Neural cell (in vitro differentiated cells): ENCODE results near the gene MLEC. TPM values are rescaled to one million over a fixed set of nuclear protein-coding genes. Genes with fewer than 3 reads are reported as not detected.

Source experiments
- H2AFZ ChIP-seq: fragments of 200-600, 300-800 bp; sonication (generic), shearing (Covaris generic); 2 replicates; pipeline ENCODE4 v1.6.0; 2014; ENCODE audit warnings: low read depth, mild to moderate bottlenecking, antibody characterized with exemption, low read length, moderate library complexity
- H3F3A ChIP-seq: fragments of 200-600 bp; shearing (Covaris generic); 2 replicates; pipeline ENCODE4 v1.6.1; 2016; ENCODE audit warnings: mild to moderate bottlenecking, moderate library complexity, mixed read lengths, antibody characterized with exemption, low read length; ENCODE audit not compliant: insufficient read depth, poor library complexity, severe bottlenecking
- H3K27ac ChIP-seq: fragments of 200-600, 300-800 bp; sonication (generic), shearing (Covaris generic); 2 replicates; pipeline ENCODE4 v1.5.1; 2014; ENCODE audit warnings: mild to moderate bottlenecking, low read length, moderate library complexity
- H3K27me3 ChIP-seq: fragments of 300-800, 200-600 bp; sonication (generic), shearing (Covaris generic); 2 replicates; pipeline ENCODE4 v1.6.0; 2014; ENCODE audit warnings: mild to moderate bottlenecking, low read depth, low read length, moderate library complexity; ENCODE audit not compliant: insufficient read depth
- H3K36me3 ChIP-seq: fragments of 300-800, 200-600 bp; sonication (generic), shearing (Covaris generic); 2 replicates; pipeline ENCODE4 v1.5.1; 2014; ENCODE audit warnings: mild to moderate bottlenecking, antibody characterized with exemption, low read length, moderate library complexity; ENCODE audit not compliant: insufficient read depth
- H3K4me2 ChIP-seq: fragments of 300-800, 200-600 bp; sonication (generic), shearing (Covaris generic); 2 replicates; pipeline ENCODE4 v1.6.0; 2014; ENCODE audit warnings: mild to moderate bottlenecking, low read length
- H3K4me3 ChIP-seq: fragments of 300-800, 200-600 bp; sonication (generic), shearing (Covaris generic); 2 replicates; pipeline ENCODE4 v1.5.1; 2014; ENCODE audit warnings: mild to moderate bottlenecking, low read length, moderate library complexity
- H3K79me2 ChIP-seq: fragments of 200-600 bp; shearing (Covaris generic); replicated peaks from 2 replicates; pipeline ENCODE4 v1.6.0; 2014; ENCODE audit warnings: mild to moderate bottlenecking, low read length, moderate library complexity; ENCODE audit not compliant: insufficient read depth
- H3K9ac ChIP-seq: fragments of 300-800, 200-600 bp; sonication (generic), shearing (Covaris generic); 2 replicates; pipeline ENCODE4 v1.6.1; 2016; ENCODE audit warnings: mild to moderate bottlenecking, low read length, mixed read lengths
- H3K9me2 ChIP-seq: fragments of 200-600 bp; shearing (Covaris generic); 2 replicates; pipeline ENCODE4 v1.6.1; 2016; ENCODE audit warnings: mild to moderate bottlenecking, low read length, mixed read lengths; ENCODE audit not compliant: insufficient read depth
- H3K9me3 ChIP-seq: fragments of 200-600, 300-800 bp; sonication (generic), shearing (Covaris generic); 2 replicates; pipeline ENCODE4 v1.6.1; 2016; ENCODE audit warnings: mild to moderate bottlenecking, mixed run types, low read length, moderate library complexity, mixed read lengths
- H4K20me1 ChIP-seq: fragments of 200-600 bp; shearing (Covaris generic); 2 replicates; pipeline ENCODE4 v1.6.1; 2016; ENCODE audit warnings: mild to moderate bottlenecking, mixed run types; ENCODE audit not compliant: insufficient read depth
- CTCF ChIP-seq: fragments of 450-650 bp; IDR thresholded peaks from 2 replicates; pipeline ENCODE4 v1.5.1; 2014; ENCODE audit warnings: antibody characterized with exemption, mild to moderate bottlenecking, moderate library complexity; ENCODE audit not compliant: poor library complexity, severe bottlenecking
- EP300 ChIP-seq: fragments of 450-650 bp; conservative IDR thresholded peaks from 2 replicates; pipeline ENCODE4 v1.6.1; 2014; ENCODE audit warnings: antibody characterized with exemption, mild to moderate bottlenecking, moderate library complexity; ENCODE audit not compliant: poor library complexity, severe bottlenecking
- EZH2 ChIP-seq: fragments of 200-600, 300-800 bp; shearing (Covaris generic), sonication (generic); IDR thresholded peaks from 2 replicates; pipeline ENCODE4 v1.6.1; 2014; ENCODE audit warnings: antibody characterized with exemption, low read length, borderline replicate concordance, mild to moderate bottlenecking; ENCODE audit not compliant: insufficient read depth, poor library complexity, severe bottlenecking
- MXI1 ChIP-seq: fragments of 450-650 bp; conservative IDR thresholded peaks from 2 replicates; pipeline ENCODE4 v1.6.1; 2014; ENCODE audit warnings: antibody characterized with exemption, mild to moderate bottlenecking; ENCODE audit not compliant: poor library complexity, severe bottlenecking
- POLR2AphosphoS5 ChIP-seq: IDR thresholded peaks from 2 replicates; pipeline ENCODE4 v1.6.1; 2012
- RAD21 ChIP-seq: fragments of 450-650 bp; conservative IDR thresholded peaks from 2 replicates; pipeline ENCODE4 v1.6.1; 2014; ENCODE audit warnings: antibody characterized with exemption, mild to moderate bottlenecking, moderate library complexity
- REST ChIP-seq: IDR thresholded peaks from 2 replicates; pipeline ENCODE4 v1.6.1; 2012; ENCODE audit warnings: borderline replicate concordance
- SMC3 ChIP-seq: fragments of 450-650 bp; conservative IDR thresholded peaks from 2 replicates; pipeline ENCODE4 v1.6.1; 2014; ENCODE audit warnings: antibody characterized with exemption, mild to moderate bottlenecking, moderate library complexity; ENCODE audit not compliant: poor library complexity
- TAF1 ChIP-seq: IDR thresholded peaks from 2 replicates; pipeline ENCODE4 v1.6.1; 2012; ENCODE audit warnings: low read depth
- polyA plus RNA-seq: library from polyadenylated mRNA; depleted of rRNA; stranded (reverse); fragments of >200 nt; gene quantifications from 2 replicates; pipeline ENCODE4 v1.2.3, GENCODE V29; 2014

MLEC gene
- polyA plus RNA-seq, 1 donor from 2014 or later = 33.2 TPM

- Histone ChIP-seq H3K4me2 (no peak overlapping the region), H3F3A (no peaks in the 10 kb centered on the region), H4K20me1 (no peaks in the 10 kb centered on the region), H3K79me2 (no peaks in the 10 kb centered on the region), H3K4me3 (no peak overlapping the region), H3K9me2 (no peaks in the 10 kb centered on the region), H3K9ac (no peak overlapping the region), H2AFZ (no peak overlapping the region), H3K27me3 (no peaks in the 10 kb centered on the region), H3K9me3 (no peaks in the 10 kb centered on the region), H3K36me3 (no peaks in the 10 kb centered on the region), H3K27ac (no peak overlapping the region)
- TF ChIP-seq POLR2AphosphoS5 (no peak), MXI1 (no peak), EZH2 (no peak), RAD21 (no peak), REST (no peak), CTCF (no peak), SMC3 (no peak), EP300 (no peak), TAF1 (no peak)
These were observed 46.6 kb downstream of the MLEC start for GRCh38 chr12:120733574-120733973.

GRCh38 chr12:120734210-120734609, 47.3 kb downstream of the MLEC start:
- Histone ChIP-seq H2AFZ (no peak overlapping the region), H3K79me2 (no peaks in the 10 kb centered on the region), H4K20me1 (no peaks in the 10 kb centered on the region), H3K9me2 (no peaks in the 10 kb centered on the region), H3K4me3 (no peak overlapping the region), H3K27ac (no peak overlapping the region), H3K36me3 (no peaks in the 10 kb centered on the region), H3F3A (no peaks in the 10 kb centered on the region), H3K27me3 (no peaks in the 10 kb centered on the region), H3K9ac (no peak overlapping the region), H3K9me3 (no peaks in the 10 kb centered on the region), H3K4me2 (no peak overlapping the region)
- TF ChIP-seq CTCF = no peak
- no peak for TF ChIP-seq MXI1
- no peak for TF ChIP-seq EZH2
- TF ChIP-seq SMC3 = no peak
- no peak for TF ChIP-seq REST
- TF ChIP-seq POLR2AphosphoS5 = no peak
- no peak for TF ChIP-seq RAD21
